ENCODE data around the gene ANKRD13C. TPM values are rescaled to one million over a fixed set of nuclear protein-coding genes. Genes with fewer than 3 reads are reported as not detected.
A peak's percentile ranks its signal among the peaks of the same experiment; 100 is the strongest.
"Not testable (repeated sequence)": the region's sequence is repeated elsewhere in the genome, so short reads cannot be mapped to it uniquely, and the experiment has no call there.

The ANKRD13C gene
- total RNA-seq, 1 experiment from 2014 or later, result 20.6 TPM

DNA sequence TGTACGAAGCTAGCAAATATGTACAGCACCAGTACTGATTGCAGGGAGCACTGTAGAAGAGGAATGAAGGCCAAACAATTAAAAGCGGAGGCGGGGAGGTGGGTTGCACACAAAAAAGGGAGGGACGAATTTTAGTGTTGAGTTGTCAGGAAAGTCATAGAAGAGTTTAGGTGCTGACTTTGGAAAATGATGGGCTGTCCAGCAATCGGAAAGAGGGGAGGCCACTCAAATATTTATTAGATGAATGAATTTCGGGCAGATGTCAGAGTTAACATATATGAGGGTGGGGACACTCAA is 537 bp upstream of the ANKRD13C start:
- TF ChIP-seq EZH2 (IDR thresholded peaks at IDR 0.05; ENCODE audit: borderline replicate concordance, low read depth, low read length, poor library complexity, severe bottlenecking), result no peak
- TF ChIP-seq, protein P1, sequence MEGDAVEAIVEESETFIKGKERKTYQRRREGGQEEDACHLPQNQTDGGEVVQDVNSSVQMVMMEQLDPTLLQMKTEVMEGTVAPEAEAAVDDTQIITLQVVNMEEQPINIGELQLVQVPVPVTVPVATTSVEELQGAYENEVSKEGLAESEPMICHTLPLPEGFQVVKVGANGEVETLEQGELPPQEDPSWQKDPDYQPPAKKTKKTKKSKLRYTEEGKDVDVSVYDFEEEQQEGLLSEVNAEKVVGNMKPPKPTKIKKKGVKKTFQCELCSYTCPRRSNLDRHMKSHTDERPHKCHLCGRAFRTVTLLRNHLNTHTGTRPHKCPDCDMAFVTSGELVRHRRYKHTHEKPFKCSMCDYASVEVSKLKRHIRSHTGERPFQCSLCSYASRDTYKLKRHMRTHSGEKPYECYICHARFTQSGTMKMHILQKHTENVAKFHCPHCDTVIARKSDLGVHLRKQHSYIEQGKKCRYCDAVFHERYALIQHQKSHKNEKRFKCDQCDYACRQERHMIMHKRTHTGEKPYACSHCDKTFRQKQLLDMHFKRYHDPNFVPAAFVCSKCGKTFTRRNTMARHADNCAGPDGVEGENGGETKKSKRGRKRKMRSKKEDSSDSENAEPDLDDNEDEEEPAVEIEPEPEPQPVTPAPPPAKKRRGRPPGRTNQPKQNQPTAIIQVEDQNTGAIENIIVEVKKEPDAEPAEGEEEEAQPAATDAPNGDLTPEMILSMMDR (conservative IDR thresholded peaks at IDR 0.05; ENCODE audit: low read depth, low read length), result no peak
- DNase-seq (ENCODE audit: low spot score), result no peak
- peak overlapping the region; percentile 83 for H3K4me3 ChIP-seq (ENCODE audit: low read depth, low read length, poor library complexity, severe bottlenecking)
- H3K36me3 ChIP-seq (ENCODE audit: insufficient read depth, low read length, poor library complexity, severe bottlenecking), result no peaks in the 10 kb centered on the region
- intact Hi-C loops (cut with micrococcal nuclease; ENCODE audit: unreplicated experiment), result loop anchor here (2.0 kb wide), 1 partner anchor 56 kb away; the partner anchor contains the start of gene CTH
- no peaks in the 10 kb centered on the region for H3K4me1 ChIP-seq (ENCODE audit: insufficient read depth, low read length, poor library complexity, severe bottlenecking)
- POLR2A ChIA-PET (ENCODE audit: low non-redundant PET), result interaction anchor here (1.6 kb wide), 1 partner anchor 56 kb away, joined by 8 read pairs; the partner anchor contains the start of gene CTH
- H3K27ac ChIP-seq (ENCODE audit: low read depth, low read length, poor library complexity, severe bottlenecking), result peak overlapping the region; percentile 96
- TSS peak; percentile 86 for BruUV-seq (replicated peaks)
- H3K27me3 ChIP-seq (replicated peaks; ENCODE audit: insufficient read depth, low read depth, low read length, poor library complexity), result no peaks in the 10 kb centered on the region
- H3K9me3 ChIP-seq (ENCODE audit: low read depth, low read length, poor library complexity, severe bottlenecking), result no peaks in the 10 kb centered on the region
- CTCF ChIA-PET, result interaction anchor here (0.6 to 1.0 kb wide), 2 partner anchors 80 to 695 kb away, joined by 3 to 7 read pairs; no protein-coding TSS in a partner anchor

GRCh38 chr1:70353601-70354331 is 756 bp downstream of the ANKRD13C start:
- ChIA-PET CTCF (interaction anchor here (1.0 kb wide), 1 partner anchor 696 kb away, joined by 3 read pairs; no protein-coding TSS in a partner anchor), POLR2A (ENCODE audit: low non-redundant PET) (interaction anchor here (1.6 kb wide), 1 partner anchor 57 kb away, joined by 8 read pairs; the partner anchor contains the start of gene CTH)

DNA sequence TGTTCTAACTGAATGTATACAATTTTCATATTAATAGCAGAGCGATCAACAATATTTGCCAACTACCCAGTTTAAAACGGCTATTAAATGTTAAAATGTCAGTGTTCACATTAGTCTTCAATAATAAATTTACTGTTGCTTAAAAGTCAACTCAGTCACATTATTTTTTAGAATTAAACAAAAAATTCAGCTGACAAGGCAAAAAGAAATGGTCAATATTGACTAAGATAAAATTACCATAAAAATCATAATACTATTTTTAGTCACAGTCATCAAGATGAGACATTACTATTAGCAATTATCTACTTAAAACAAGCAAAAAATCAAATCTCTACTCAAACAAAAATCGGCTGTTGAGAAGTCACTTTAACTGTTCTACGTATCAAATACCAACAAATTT is 1.5 kb downstream of the ANKRD13C start:
- POLR2A ChIA-PET (ENCODE audit: low non-redundant PET), result interaction anchor here (0.7 kb wide), 1 partner anchor 58 kb away, joined by 5 read pairs; the partner anchor contains the start of gene CTH
- TF ChIP-seq, protein P1 (conservative IDR thresholded peaks at IDR 0.05; ENCODE audit: low read depth, low read length), result no peak
- TF ChIP-seq EZH2 (IDR thresholded peaks at IDR 0.05; ENCODE audit: borderline replicate concordance, low read depth, low read length, poor library complexity, severe bottlenecking), result no peak
- BruUV-seq (replicated peaks), result TSS peak; percentile 49
- intact Hi-C loops (cut with micrococcal nuclease; ENCODE audit: unreplicated experiment), result loop anchor here (5.0 kb wide), 1 partner anchor 36 kb away; no protein-coding TSS in a partner anchor
- peak overlapping the region; percentile 96 for H3K27ac ChIP-seq (ENCODE audit: low read depth, low read length, poor library complexity, severe bottlenecking)
- CTCF ChIA-PET, result no interaction called here
- H3K4me1 ChIP-seq (ENCODE audit: insufficient read depth, low read length, poor library complexity, severe bottlenecking), result no peaks in the 10 kb centered on the region
- no peak for DNase-seq (ENCODE audit: low spot score)
- H3K9me3 ChIP-seq (ENCODE audit: low read depth, low read length, poor library complexity, severe bottlenecking), result no peaks in the 10 kb centered on the region
- H3K27me3 ChIP-seq (replicated peaks; ENCODE audit: insufficient read depth, low read depth, low read length, poor library complexity), result no peaks in the 10 kb centered on the region
- H3K36me3 ChIP-seq (ENCODE audit: insufficient read depth, low read length, poor library complexity, severe bottlenecking), result no peaks in the 10 kb centered on the region
- peak overlapping the region; percentile 83 for H3K4me3 ChIP-seq (ENCODE audit: low read depth, low read length, poor library complexity, severe bottlenecking)

More at GRCh38 chr1:70353601-70354331, 756 bp downstream of the ANKRD13C start:
- Histone ChIP-seq H3K27me3 (replicated peaks; ENCODE audit: insufficient read depth, low read depth, low read length, poor library complexity) (no peaks in the 10 kb centered on the region), H3K4me1 (ENCODE audit: insufficient read depth, low read length, poor library complexity, severe bottlenecking) (no peaks in the 10 kb centered on the region), H3K36me3 (ENCODE audit: insufficient read depth, low read length, poor library complexity, severe bottlenecking) (no peaks in the 10 kb centered on the region), H3K4me3 (ENCODE audit: low read depth, low read length, poor library complexity, severe bottlenecking) (peak overlapping the region; percentile 83), H3K9me3 (ENCODE audit: low read depth, low read length, poor library complexity, severe bottlenecking) (no peaks in the 10 kb centered on the region), H3K27ac (ENCODE audit: low read depth, low read length, poor library complexity, severe bottlenecking) (peak overlapping the region; percentile 96)
- DNase-seq (ENCODE audit: low spot score), result no peak
- no TSS peak for BruUV-seq (replicated peaks)
- intact Hi-C loops (cut with micrococcal nuclease; ENCODE audit: unreplicated experiment), result loop anchor here (2.0 to 5.0 kb wide), 2 partner anchors 36 to 57 kb away; partner anchors contain the start of gene CTH
- TF ChIP-seq EZH2 (IDR thresholded peaks at IDR 0.05; ENCODE audit: borderline replicate concordance, low read depth, low read length, poor library complexity, severe bottlenecking), result no peak
- TF ChIP-seq, protein P1 (conservative IDR thresholded peaks at IDR 0.05; ENCODE audit: low read depth, low read length), result no peak

DNA sequence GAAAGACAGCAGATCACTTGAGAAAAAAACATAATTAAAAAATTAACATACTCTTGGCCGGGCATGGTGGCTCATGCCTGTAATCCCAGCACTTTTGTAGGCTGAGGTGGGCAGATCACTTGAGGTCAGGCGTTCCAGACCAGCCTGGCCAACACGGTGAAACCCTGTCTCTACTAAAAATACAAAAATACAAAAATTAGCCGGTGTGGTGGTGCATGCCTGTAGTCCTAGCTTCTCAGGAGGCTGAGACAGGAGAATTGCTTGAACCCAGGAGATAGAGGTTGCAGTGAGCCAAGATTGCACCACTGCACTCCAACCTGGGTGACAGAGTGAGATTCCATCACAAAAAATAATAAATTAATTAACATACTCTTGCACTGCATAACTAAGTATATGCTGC is 4.7 kb downstream of the ANKRD13C start:
- intact Hi-C loops (cut with micrococcal nuclease; ENCODE audit: unreplicated experiment), result loop anchor here (5.0 kb wide), 1 partner anchor 32 kb away; no protein-coding TSS in a partner anchor
- POLR2A ChIA-PET (ENCODE audit: low non-redundant PET); H3K27me3 ChIP-seq (replicated peaks; ENCODE audit: insufficient read depth, low read depth, low read length, poor library complexity); DNase-seq (ENCODE audit: low spot score); H3K27ac ChIP-seq (ENCODE audit: low read depth, low read length, poor library complexity, severe bottlenecking); BruUV-seq (replicated peaks); CTCF ChIA-PET; H3K9me3 ChIP-seq (ENCODE audit: low read depth, low read length, poor library complexity, severe bottlenecking); H3K36me3 ChIP-seq (ENCODE audit: insufficient read depth, low read length, poor library complexity, severe bottlenecking); H3K4me3 ChIP-seq (ENCODE audit: low read depth, low read length, poor library complexity, severe bottlenecking); H3K4me1 ChIP-seq (ENCODE audit: insufficient read depth, low read length, poor library complexity, severe bottlenecking): not testable (repeated sequence)

All from A673 (cell line).